Left ventricle myocardium superior (tissue), 1 donor: Measurements from ENCODE around the gene SFXN5. TPM values are rescaled to one million over a fixed set of nuclear protein-coding genes. Genes with fewer than 3 reads are reported as not detected.

Experiments
- ATAC-seq: fragments of 200-7000 bp; cut with Tn5 transposase; one replicate; pipeline ENCODE4 v1.9.1; 2020; ENCODE audit warnings: mild to moderate bottlenecking, moderate library complexity
- DNase-seq: peaks from one replicate; pipeline ENCODE4 v3.0.0-alpha.2; 2020
- intact Hi-C: fragments of 100-400 bp; cut with micrococcal nuclease; formaldehyde crosslinking; loops from one replicate; pipeline ENCODE4 v1.11.0; 2022
- total RNA-seq: library from RNA; stranded (reverse); fragmentation: NEBNext Ultra II Directional; extraction: Animal tissue kit (Norgen Biotek cat#: 25700); gene quantifications from one replicate; pipeline ENCODE4 v1.2.1, GENCODE V29; 2021
- donor health status: DM: no; HTN: yes; CAD: no; lungs with severe emphysema.

SFXN5 gene
- total RNA-seq, 1 donor from 2014 or later: 8.6 TPM

- no peak for ATAC-seq
- intact Hi-C loops: no loop called here
- no peak for DNase-seq
Measured at GRCh38 chr2:72924353-72925240, 146.9 kb downstream of the SFXN5 start.

GRCh38 chr2:72923833-72924352, 147.6 kb downstream of the SFXN5 start:
- ATAC-seq: no peak

GRCh38 chr2:72921853-72922252, 149.7 kb downstream of the SFXN5 start:
- no peak for ATAC-seq
- intact Hi-C loops: no loop called here
- DNase-seq: no peak

More at GRCh38 chr2:72923833-72924352, 147.6 kb downstream of the SFXN5 start:
- no peak for DNase-seq
- intact Hi-C loops: no loop called here

GRCh38 chr2:72921088-72921851, 150.2 kb downstream of the SFXN5 start:
- intact Hi-C loops: no loop called here
- ATAC-seq (no peak), DNase-seq (no peak)

- DNase-seq: no peak
- intact Hi-C loops: no loop called here
- ATAC-seq: no peak
Measured at GRCh38 chr2:72920318-72921087, 151.0 kb downstream of the SFXN5 start.

- intact Hi-C loops: no loop called here
- no peak for DNase-seq
- no peak for ATAC-seq
Measured at GRCh38 chr2:72919414-72920317, 151.8 kb downstream of the SFXN5 start.

- intact Hi-C loops: no loop called here
- ATAC-seq: no peak
- no peak for DNase-seq
Measured at GRCh38 chr2:72917877-72918553, 153.5 kb downstream of the SFXN5 start.

- ATAC-seq (peak; percentile 66), DNase-seq (no peak)
- intact Hi-C loops: no loop called here
Measured at GRCh38 chr2:72917138-72917876, 154.2 kb downstream of the SFXN5 start, which contains the start of gene EMX1. Gene EMX1 (plus strand): TSS chr2:72917519. CDS start chr2:72917853, 334 bp downstream.

GRCh38 chr2:72916743-72917137, 154.8 kb downstream of the SFXN5 start:
- ATAC-seq: no peak
- intact Hi-C loops: no loop called here

GRCh38 chr2:72915907-72916742, 155.4 kb downstream of the SFXN5 start:
- intact Hi-C loops: no loop called here
- peak; percentile 56 for DNase-seq
- ATAC-seq: peak; percentile 74

More at GRCh38 chr2:72916743-72917137, 154.8 kb downstream of the SFXN5 start:
- DNase-seq: no peak

- DNase-seq: no peak
- intact Hi-C loops: no loop called here
- no peak for ATAC-seq
Measured at GRCh38 chr2:72915320-72915906, 156.1 kb downstream of the SFXN5 start.

- ATAC-seq (no peak), DNase-seq (no peak)
- intact Hi-C loops: no loop called here
Measured at GRCh38 chr2:72914589-72915319, 156.8 kb downstream of the SFXN5 start.

- intact Hi-C loops: no loop called here
- DNase-seq (no peak), ATAC-seq (no peak)
Measured at GRCh38 chr2:72914206-72914559, 157.3 kb downstream of the SFXN5 start.

- DNase-seq: no peak
- intact Hi-C loops: no loop called here
- no peak for ATAC-seq
Measured at GRCh38 chr2:72913486-72914205, 157.9 kb downstream of the SFXN5 start.

- intact Hi-C loops: no loop called here
- ATAC-seq: no peak
- DNase-seq: no peak
Measured at GRCh38 chr2:72911256-72911655, 160.3 kb downstream of the SFXN5 start.
